Retinal pigment epithelial cell (primary cell): ENCODE results near the gene NLRP2B.
"Not testable (repeated sequence)": the region's sequence is repeated elsewhere in the genome, so short reads cannot be mapped to it uniquely, and the experiment has no call there.

Experiments
- DNase-seq: peaks from one replicate; pipeline ENCODE4 v3.0.0-alpha.2; 2010; ENCODE audit warnings: low read depth
- H3K4me3 ChIP-seq: 2 replicates; pipeline ENCODE4 v1.5.1; 2011; ENCODE audit warnings: mild to moderate bottlenecking, low read length, control low read depth, moderate library complexity
- TF ChIP-seq, protein P1 (sequence below): conservative IDR thresholded peaks from 2 replicates; pipeline ENCODE4 v1.5.1; 2011; ENCODE audit warnings: low read depth, low read length, control low read depth, inconsistent platforms

Gene NLRP2B

DNA sequence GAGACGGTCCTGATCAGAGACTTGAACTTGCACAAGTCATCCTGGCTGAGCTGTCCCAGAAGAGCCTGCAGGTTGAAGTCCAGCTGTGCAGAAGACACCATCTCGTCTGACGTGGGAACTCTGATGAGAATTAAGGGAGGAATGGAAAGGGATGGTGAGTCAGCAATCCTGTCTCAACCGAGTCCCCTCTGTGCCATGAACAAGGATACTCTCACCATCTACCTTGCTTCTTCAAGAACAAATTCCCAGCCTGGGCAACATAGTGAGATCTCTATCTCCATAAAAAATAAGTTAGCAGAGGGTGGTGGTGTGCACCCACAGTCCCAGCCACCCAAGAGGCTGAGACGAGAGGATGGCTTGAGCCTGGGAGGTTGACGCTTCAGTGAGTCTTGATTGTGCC lies at the start of gene NLRP2B:
TSS of gene NLRP2B (minus strand) at position 101 of the 400 bp plus-strand sequence.
- DNase-seq, result no peak
- H3K4me3 ChIP-seq, result no peak within 1 kb of the TSS
- TF ChIP-seq, protein P1, sequence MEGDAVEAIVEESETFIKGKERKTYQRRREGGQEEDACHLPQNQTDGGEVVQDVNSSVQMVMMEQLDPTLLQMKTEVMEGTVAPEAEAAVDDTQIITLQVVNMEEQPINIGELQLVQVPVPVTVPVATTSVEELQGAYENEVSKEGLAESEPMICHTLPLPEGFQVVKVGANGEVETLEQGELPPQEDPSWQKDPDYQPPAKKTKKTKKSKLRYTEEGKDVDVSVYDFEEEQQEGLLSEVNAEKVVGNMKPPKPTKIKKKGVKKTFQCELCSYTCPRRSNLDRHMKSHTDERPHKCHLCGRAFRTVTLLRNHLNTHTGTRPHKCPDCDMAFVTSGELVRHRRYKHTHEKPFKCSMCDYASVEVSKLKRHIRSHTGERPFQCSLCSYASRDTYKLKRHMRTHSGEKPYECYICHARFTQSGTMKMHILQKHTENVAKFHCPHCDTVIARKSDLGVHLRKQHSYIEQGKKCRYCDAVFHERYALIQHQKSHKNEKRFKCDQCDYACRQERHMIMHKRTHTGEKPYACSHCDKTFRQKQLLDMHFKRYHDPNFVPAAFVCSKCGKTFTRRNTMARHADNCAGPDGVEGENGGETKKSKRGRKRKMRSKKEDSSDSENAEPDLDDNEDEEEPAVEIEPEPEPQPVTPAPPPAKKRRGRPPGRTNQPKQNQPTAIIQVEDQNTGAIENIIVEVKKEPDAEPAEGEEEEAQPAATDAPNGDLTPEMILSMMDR, result no peak

DNA sequence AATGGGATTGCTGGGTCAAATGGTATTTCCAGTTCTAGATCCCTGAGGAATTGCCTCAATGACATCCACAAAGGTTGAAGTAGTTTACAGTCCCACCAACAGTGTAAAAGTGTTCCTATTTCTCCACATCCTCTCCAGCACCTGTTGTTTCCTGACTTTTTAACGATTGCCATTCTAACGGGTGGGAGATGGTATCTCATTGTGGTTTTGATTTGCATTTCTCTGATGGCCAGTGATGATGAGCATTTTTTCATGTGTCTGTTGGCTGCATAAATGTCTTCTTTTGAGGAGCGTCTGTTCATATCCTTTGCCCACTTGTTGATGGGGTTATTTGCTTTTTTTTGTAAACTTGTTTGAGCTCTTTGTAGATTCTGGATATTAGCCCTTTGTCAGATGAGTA lies 45.9 kb upstream of the NLRP2B start:
- H3K4me3 ChIP-seq, DNase-seq: not testable (repeated sequence)

DNA sequence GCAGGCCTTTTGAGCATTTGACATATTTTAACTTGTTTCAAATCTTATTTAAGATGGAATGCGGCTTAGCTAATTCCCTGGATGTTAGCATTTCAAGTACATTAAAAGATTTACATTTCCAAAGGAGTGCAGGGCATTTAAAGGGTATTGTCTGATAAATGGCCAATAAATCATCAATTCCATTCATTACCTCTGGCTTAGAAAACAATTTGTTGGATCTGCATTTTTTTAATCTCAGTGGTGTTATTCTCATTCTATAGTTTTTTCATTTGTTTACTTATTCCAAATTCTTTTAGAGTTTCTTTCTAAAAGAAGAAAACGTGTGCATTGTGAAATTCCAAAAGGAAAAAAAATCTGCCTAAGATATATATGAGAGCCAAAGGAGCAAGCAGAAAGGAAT lies 1.3 kb upstream of the NLRP2B start:
- DNase-seq, result no peak
- TF ChIP-seq, protein P1, result no peak
- H3K4me3 ChIP-seq, result no peak overlapping the region

DNA sequence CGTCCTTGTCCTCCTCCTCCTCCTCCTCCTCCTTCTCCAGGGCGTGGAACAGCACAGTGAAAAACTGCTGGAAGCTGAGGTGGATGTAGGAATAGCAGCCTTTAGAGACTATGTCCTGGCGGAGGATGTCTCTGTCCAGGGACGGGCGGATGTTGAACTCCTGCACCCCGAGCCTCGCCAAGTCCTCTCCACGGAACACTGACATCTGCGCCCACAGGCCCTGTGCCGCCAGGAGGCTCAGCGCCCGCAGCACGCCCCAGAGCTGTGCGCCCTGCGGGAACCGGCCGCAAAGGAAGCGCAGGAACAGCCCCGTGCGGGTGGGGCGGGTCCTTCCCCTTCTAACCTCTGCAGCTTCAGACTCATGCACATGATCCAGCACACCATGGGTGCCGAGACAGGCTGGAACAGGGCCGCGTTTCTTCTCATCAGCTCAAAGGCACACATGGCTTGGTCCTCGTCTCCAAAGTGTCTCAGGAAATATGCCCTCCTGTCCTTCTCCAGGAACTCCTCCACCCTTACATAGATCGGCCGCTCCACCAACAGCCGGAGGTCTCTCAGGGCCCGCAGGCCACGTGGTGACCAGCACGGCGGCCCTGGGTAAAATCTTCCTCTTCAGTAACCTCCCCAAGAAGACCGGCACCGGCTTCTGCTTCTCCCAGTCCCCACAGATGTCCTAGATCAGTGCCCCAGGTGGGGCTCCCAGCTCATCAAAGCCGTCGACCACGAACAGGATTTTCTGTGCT lies 1.2 kb downstream of the NLRP2B start:
- TF ChIP-seq, protein P1, result no peak
- no peak overlapping the region for H3K4me3 ChIP-seq
- no peak for DNase-seq

DNA sequence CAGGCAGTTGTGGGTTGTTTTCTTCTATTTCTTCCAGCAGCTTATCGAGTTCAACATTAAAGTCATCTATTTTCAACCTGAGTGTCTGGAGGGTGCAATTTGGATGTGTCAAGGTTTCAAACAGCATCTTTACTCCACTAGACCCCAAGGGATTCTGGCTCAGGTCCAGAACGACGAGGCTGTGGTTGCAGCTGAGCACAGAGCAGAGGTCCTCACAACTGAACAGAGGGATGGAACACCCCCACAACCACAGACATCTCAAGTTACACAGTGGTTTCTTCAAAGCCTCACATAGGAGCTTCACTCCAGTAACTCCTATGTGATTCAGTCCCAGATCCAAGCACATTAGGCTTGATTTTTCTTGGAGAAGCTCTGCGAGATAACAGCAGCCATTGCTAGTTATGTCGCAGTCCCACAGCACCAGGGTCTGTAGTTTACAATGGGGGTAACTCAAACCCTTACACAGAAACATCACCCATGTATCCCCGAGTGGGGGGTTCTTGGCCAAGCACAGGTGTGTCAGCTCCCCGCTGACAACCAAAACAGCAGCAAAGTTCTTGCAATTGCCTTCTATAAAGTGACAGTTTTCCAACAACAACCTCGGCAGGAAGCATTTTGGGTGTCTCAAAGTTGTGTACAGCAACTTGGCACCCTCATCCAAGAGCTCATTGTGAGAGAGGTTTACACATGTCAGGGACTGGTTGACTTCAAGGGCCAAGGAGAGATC lies 2.8 kb downstream of the NLRP2B start:
- TF ChIP-seq, protein P1, result no peak
- H3K4me3 ChIP-seq, result no peak overlapping the region

DNA sequence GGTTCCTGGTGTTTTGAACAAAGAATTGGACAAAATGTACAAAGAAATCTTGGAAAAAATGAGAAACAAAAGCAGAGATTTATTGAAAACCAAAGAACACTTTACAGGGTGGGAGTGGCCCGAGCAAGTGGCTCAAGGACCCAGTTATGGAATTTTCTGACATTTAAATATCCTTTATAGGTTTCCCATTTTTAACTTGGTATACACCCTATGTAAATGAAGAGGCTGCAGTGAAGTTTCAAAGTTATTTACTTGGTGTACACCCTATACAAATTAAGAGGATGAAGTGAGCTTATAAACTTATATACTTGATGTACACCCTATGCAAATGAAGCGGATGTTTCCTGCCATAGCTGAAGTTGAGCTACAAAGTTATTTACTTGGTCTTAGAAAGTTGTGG lies 4.7 kb downstream of the NLRP2B start:
- no peak overlapping the region for H3K4me3 ChIP-seq
- TF ChIP-seq, protein P1, result no peak
- no peak for DNase-seq

More for the DNA sequence above, 2.8 kb downstream of the NLRP2B start:
- DNase-seq, result no peak

DNA sequence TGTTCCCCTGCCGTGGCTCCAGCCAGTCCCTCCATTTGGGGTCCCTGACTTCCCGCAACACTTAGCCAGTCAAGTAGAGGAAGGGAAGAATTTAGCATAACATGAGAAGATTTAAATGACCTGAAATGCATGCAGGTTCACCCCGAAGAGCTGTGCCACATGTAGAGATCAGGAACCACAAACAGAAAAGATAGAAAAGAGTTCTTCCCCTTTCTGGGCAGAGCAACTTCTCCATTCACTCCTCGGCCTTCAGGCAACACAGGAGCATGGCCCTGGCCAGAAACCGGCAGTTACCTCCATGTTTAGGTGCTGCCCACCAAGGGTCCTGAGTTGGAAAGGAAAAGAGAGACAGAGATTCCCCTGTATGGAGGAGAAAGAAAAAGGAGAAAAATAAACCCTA lies 5.2 kb downstream of the NLRP2B start:
- DNase-seq, result no peak
- TF ChIP-seq, protein P1, result no peak

More for the DNA sequence above, 5.2 kb downstream of the NLRP2B start:
- H3K4me3 ChIP-seq, result no peak overlapping the region
